Muscle layer of colon (tissue), 2 donors: ENCODE results near the gene PCDHGB6.
A peak's percentile ranks its signal among the peaks of the same experiment; 100 is the strongest.
"Not testable (repeated sequence)": the region's sequence is repeated elsewhere in the genome, so short reads cannot be mapped to it uniquely, and the experiment has no call there.

Experiments
- H3K27ac ChIP-seq: one replicate; pipeline ENCODE4 v1.7.0; 2013; ENCODE audit warnings: low read depth, mild to moderate bottlenecking, low read length, moderate library complexity
- H3K27me3 ChIP-seq, 2 donors: one replicate each; pipeline ENCODE4 v1.7.0; 2013; ENCODE audit warnings: low read length in 2 of 2, mild to moderate bottlenecking in 2 of 2; ENCODE audit not compliant: insufficient read depth in 2 of 2, control insufficient read depth in 1 of 2
- H3K36me3 ChIP-seq: one replicate; pipeline ENCODE4 v1.7.0; 2013; ENCODE audit warnings: mild to moderate bottlenecking, low read length; ENCODE audit not compliant: insufficient read depth
- H3K4me1 ChIP-seq: one replicate; pipeline ENCODE4 v1.7.0; 2013; ENCODE audit warnings: mild to moderate bottlenecking, low read length; ENCODE audit not compliant: insufficient read depth
- H3K4me3 ChIP-seq, 2 donors: one replicate each; pipeline ENCODE4 v1.7.0; 2013; ENCODE audit warnings: low read length in 2 of 2, low read depth in 1 of 2, mild to moderate bottlenecking in 1 of 2, moderate library complexity in 1 of 2
- H3K9ac ChIP-seq: one replicate; pipeline ENCODE4 v1.7.0; 2013; ENCODE audit warnings: low read length
- H3K9me3 ChIP-seq: one replicate; pipeline ENCODE4 v1.7.0; 2013; ENCODE audit warnings: mild to moderate bottlenecking, low read length
- donor health status: abdominal sarcoma.
- donor health status: Adenocarcinoma of cecum.

Gene PCDHGB6

DNA sequence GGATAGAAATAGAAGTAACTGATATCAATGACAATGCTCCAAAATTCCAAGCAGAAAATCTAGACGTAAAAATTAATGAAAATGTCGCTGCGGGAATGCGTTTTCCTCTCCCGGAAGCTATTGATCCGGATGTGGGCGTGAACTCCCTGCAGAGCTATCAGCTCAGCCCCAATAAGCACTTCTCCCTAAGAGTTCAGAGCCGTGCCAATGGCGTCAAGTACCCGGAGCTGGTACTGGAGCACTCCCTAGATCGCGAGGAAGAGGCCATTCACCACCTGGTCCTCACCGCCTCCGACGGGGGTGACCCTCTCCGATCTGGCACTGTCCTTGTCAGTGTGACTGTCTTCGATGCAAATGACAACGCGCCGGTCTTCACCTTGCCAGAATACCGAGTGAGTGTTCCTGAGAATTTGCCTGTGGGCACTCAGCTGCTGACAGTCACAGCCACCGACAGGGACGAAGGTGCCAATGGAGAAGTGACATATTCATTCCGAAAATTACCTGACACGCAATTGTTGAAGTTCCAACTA, 5.8 kb downstream of the PCDHGB6 start:
- Histone ChIP-seq H3K27ac (no peak overlapping the region), H3K4me3 (peak overlapping the region in 1 of 2 donors; percentile 51), H3K27me3 (no peaks in the 10 kb centered on the region), H3K9me3 (peaks cover 73% of the 10 kb centered on the region), H3K36me3 (no peaks in the 10 kb centered on the region), H3K4me1 (no peaks in the 10 kb centered on the region), H3K9ac (no peak overlapping the region)

DNA sequence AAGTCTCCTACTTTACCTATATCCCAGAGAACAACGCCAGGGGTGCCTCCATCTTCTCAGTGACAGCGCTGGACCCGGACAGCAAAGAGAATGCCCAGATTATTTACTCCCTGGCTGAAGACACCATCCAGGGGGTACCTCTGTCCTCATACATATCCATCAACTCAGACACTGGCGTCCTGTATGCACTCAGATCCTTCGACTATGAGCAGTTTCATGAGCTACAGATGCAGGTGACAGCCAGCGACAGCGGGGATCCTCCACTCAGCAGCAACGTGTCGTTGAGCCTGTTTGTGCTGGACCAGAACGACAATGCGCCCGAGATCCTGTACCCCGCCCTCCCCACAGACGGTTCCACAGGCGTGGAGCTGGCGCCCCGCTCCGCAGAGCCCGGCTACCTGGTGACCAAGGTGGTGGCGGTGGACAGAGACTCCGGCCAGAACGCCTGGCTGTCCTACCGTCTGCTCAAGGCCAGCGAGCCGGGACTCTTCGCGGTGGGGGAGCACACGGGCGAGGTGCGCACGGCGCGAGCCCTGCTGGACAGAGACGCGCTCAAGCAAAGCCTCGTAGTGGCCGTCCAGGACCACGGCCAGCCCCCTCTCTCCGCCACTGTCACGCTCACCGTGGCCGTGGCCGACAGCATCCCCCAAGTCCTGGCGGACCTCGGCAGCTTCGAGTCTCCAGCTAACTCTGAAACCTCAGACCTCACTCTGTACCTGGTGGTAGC, 6.9 kb downstream of the PCDHGB6 start:
- H3K36me3 ChIP-seq, H3K4me1 ChIP-seq, H3K27me3 ChIP-seq, H3K4me3 ChIP-seq, H3K27ac ChIP-seq, H3K9ac ChIP-seq: not testable (repeated sequence)
- H3K9me3 ChIP-seq, result peaks cover 73% of the 10 kb centered on the region

DNA sequence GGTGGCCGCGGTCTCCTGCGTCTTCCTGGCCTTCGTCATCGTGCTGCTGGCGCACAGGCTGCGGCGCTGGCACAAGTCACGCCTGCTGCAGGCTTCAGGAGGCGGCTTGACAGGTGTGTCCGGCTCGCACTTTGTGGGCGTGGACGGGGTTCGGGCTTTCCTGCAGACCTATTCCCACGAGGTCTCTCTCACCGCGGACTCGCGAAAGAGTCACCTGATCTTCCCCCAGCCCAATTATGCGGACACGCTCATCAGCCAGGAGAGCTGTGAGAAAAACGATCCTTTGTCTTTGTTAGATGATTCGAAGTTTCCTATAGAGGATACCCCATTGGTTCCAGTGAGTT, 7.4 kb downstream of the PCDHGB6 start:
- peaks cover 73% of the 10 kb centered on the region for H3K9me3 ChIP-seq

DNA sequence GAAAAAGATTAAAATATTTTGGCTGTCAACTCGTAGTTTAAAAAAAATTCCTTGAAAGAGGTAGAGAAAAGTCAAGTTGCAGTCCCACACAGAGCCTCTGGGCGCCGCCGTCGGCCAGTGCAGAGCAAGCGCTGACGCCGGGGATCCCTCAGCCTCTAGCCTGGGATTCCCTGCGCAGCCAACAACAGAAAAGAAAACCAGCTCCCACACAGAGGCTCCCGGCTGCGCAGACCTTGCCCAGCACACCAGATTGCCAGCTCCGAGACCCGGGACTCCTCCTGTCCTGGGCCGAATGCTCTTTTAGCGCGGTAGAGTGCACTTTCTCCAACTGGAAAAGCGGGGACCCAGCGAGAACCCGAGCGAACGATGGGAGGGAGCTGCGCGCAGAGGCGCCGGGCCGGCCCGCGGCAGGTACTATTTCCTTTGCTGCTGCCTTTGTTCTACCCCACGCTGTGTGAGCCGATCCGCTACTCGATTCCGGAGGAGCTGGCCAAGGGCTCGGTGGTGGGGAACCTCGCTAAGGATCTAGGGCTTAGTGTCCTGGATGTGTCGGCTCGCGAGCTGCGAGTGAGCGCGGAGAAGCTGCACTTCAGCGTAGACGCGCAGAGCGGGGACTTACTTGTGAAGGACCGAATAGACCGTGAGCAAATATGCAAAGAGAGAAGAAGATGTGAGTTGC, 9.8 kb downstream of the PCDHGB6 start, which contains the start of gene PCDHGB7:
PCDHGB7 (plus strand) TSS at position 184 of the 679 bp plus-strand sequence; CDS start at position 367, 183 bp downstream.
- H3K27ac ChIP-seq, H3K36me3 ChIP-seq, H3K4me1 ChIP-seq, H3K27me3 ChIP-seq, H3K9ac ChIP-seq: not testable (repeated sequence)
- peaks cover 74% of the 10 kb centered on the region for H3K9me3 ChIP-seq
- peak within 1 kb of the TSS; percentile 39 to 47 for H3K4me3 ChIP-seq

More for the DNA sequence above, 7.4 kb downstream of the PCDHGB6 start:
- not testable (repeated sequence) for H3K4me1 ChIP-seq, H3K9ac ChIP-seq, H3K4me3 ChIP-seq, H3K36me3 ChIP-seq, H3K27me3 ChIP-seq, H3K27ac ChIP-seq

DNA sequence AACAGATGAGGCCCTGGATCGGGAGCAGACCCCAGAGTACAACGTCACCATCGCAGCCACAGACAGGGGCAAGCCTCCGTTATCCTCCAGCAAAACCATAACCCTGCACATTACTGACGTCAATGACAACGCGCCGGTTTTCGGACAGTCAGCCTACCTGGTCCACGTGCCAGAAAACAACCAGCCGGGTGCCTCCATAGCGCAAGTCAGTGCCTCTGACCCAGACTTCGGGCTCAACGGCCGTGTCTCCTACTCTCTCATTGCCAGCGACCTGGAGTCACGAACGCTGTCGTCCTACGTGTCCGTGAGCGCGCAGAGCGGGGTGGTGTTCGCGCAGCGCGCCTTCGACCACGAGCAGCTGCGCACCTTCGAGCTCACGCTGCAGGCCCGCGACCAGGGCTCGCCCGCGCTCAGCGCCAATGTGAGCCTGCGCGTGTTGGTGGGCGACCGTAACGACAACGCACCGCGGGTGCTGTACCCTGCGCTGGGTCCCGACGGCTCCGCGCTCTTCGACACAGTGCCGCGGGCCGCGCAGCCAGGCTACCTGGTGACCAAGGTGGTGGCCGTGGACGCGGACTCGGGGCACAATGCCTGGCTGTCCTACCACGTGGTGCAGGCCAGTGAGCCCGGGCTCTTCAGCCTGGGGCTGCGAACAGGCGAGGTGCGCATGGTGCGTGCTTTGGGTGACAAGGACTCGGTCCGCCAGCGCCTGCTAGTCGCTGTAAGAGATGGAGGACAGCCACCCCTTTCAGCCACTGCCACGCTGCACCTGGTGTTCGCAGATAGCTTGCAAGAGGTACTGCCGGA, 11.5 kb downstream of the PCDHGB6 start:
- Histone ChIP-seq H3K4me3 (peak overlapping the region in 1 of 2 donors; percentile 39), H3K27me3 (no peaks in the 10 kb centered on the region), H3K9ac (no peak overlapping the region), H3K27ac (no peak overlapping the region), H3K36me3 (no peaks in the 10 kb centered on the region), H3K9me3 (peaks cover 69% of the 10 kb centered on the region), H3K4me1 (no peaks in the 10 kb centered on the region)

DNA sequence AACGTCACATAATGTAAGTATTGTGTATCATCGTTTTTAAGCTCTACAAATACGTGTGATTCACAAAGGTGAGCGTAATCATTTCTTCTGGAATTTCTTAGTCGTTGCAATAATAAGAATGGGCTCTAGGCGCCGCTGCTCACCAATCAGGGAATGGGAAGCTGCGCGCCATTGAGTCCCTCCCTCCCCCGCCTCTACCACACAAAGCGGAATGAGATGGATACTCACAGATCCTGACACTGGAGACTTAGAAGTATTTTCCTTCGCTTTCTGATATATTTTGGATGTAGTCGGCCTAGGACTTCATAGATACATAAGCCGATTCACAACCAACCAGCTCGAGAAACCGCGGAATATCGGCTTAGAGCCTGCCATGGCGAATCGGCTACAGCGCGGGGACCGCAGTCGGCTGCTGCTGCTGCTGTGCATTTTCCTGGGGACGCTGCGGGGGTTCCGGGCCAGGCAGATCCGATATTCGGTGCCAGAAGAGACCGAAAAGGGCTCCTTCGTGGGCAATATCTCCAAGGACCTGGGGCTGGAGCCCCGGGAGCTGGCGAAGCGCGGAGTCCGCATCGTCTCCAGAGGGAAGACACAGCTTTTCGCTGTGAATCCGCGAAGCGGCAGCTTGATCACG, 13.2 kb downstream of the PCDHGB6 start, which contains the start of gene PCDHGA11:
PCDHGA11 (plus strand) TSS at position 197 of the 634 bp plus-strand sequence; CDS start at position 374, 177 bp downstream.
- H3K9me3 ChIP-seq, result peaks cover 73% of the 10 kb centered on the region
- no peak within 1 kb of the TSS for H3K27ac ChIP-seq
- H3K27me3 ChIP-seq, result no peaks in the 10 kb centered on the region
- H3K4me1 ChIP-seq, result no peaks in the 10 kb centered on the region
- H3K4me3 ChIP-seq, result peak within 1 kb of the TSS in 1 of 2 donors; percentile 51
- no peaks in the 10 kb centered on the region for H3K36me3 ChIP-seq
- H3K9ac ChIP-seq, result no peak within 1 kb of the TSS

DNA sequence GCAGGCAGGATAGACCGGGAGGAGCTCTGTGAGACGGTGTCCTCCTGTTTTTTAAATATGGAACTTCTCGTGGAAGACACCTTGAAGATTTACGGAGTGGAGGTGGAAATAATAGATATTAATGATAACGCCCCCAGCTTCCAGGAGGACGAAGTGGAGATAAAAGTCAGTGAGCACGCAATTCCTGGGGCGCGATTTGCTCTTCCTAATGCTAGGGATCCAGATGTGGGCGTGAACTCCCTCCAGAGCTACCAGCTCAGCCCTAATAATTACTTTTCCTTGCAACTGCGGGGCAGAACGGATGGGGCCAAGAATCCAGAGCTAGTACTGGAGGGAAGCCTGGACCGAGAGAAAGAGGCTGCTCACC, 13.7 kb downstream of the PCDHGB6 start:
- H3K9me3 ChIP-seq, result peaks cover 74% of the 10 kb centered on the region

DNA sequence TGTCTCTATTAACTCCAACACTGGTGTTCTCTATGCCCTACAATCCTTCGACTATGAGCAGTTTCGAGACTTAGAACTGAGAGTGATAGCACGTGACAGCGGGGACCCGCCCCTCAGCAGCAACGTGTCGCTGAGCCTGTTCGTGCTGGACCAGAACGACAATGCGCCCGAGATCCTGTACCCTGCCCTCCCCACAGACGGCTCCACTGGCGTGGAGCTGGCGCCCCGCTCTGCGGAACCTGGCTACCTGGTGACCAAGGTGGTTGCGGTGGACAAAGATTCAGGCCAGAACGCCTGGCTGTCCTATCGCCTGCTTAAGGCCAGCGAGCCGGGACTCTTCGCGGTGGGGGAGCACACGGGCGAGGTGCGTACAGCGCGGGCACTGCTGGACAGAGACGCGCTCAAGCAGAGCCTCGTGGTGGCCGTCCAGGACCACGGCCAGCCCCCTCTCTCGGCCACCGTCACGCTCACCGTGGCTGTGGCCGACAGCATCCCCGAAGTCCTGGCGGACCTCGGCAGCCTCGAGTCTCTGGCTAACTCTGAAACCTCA, 15.0 kb downstream of the PCDHGB6 start:
- Histone ChIP-seq H3K9me3 (peaks cover 81% of the 10 kb centered on the region), H3K9ac (no peak overlapping the region), H3K27me3 (no peaks in the 10 kb centered on the region), H3K4me3 (peak overlapping the region; percentile 14 to 28), H3K27ac (no peak overlapping the region), H3K36me3 (no peaks in the 10 kb centered on the region), H3K4me1 (no peaks in the 10 kb centered on the region)

More for the DNA sequence above, 13.7 kb downstream of the PCDHGB6 start:
- H3K4me1 ChIP-seq, result no peaks in the 10 kb centered on the region
- H3K27ac ChIP-seq, result no peak overlapping the region
- no peak overlapping the region for H3K9ac ChIP-seq
- H3K27me3 ChIP-seq, result no peaks in the 10 kb centered on the region
- no peaks in the 10 kb centered on the region for H3K36me3 ChIP-seq
- peak overlapping the region in 1 of 2 donors; percentile 51 for H3K4me3 ChIP-seq

DNA sequence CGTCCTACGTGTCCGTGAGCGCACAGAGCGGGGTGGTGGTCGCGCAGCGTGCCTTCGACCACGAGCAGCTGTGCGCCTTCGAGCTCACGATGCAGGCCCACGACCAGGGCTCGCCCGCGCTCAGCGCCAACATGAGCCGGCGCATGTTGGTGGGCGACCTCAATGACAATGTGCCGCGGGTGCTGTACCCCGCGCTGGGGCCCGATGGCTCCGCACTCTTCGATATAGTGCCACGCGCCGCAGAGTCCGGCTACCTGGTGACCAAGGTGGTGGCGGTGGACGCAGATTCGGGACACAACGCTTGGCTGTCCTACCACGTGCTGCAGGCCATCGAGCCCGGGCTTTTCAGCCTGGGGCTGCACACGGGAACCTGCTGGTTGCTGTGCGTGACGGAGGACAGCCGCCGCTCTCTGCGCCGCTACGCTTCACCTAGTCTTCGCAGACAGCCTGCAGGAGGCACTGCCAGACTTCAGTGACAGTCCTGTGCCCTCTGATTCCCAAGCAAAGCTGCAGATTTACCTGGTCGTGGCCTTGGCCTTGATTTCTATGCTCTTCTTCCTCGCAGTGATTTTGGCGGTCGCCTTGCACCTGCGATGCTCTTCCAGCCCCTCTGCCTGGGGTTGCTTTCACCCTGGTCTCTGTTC, 20.1 kb downstream of the PCDHGB6 start:
- no peaks in the 10 kb centered on the region for H3K27me3 ChIP-seq
- no peaks in the 10 kb centered on the region for H3K36me3 ChIP-seq
- H3K9ac ChIP-seq, result no peak overlapping the region
- no peak overlapping the region for H3K27ac ChIP-seq
- no peaks in the 10 kb centered on the region for H3K4me1 ChIP-seq
- H3K4me3 ChIP-seq, result peak overlapping the region; percentile 3 to 32
- peaks cover 65% of the 10 kb centered on the region for H3K9me3 ChIP-seq

DNA sequence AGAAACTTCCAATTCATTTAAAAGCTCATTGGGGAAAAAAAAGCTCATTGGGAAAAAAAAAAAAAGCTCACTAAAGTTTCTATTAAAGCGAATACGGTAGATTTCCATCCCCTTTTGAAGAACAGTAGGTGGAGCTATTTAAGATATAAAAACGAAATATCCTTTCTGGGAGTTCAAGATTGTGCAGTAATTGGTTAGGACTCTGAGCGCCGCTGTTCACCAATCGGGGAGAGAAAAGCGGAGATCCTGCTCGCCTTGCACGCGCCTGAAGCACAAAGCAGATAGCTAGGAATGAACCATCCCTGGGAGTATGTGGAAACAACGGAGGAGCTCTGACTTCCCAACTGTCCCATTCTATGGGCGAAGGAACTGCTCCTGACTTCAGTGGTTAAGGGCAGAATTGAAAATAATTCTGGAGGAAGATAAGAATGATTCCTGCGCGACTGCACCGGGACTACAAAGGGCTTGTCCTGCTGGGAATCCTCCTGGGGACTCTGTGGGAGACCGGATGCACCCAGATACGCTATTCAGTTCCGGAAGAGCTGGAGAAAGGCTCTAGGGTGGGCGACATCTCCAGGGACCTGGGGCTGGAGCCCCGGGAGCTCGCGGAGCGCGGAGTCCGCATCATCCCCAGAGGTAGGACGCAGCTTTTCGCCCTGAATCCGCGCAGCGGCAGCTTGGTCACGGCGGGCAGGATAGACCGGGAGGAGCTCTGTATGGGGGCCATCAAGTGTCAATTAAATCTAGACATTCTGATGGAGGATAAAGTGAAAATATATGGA, 22.7 kb downstream of the PCDHGB6 start, which contains the start of gene PCDHGA12:
PCDHGA12 (plus strand) TSS at position 176 of the 782 bp plus-strand sequence; CDS start at position 429, 253 bp downstream.
- no peak within 1 kb of the TSS for H3K27ac ChIP-seq

More for the DNA sequence above, 22.7 kb downstream of the PCDHGB6 start, which contains the start of gene PCDHGA12:
- Histone ChIP-seq H3K9ac (no peak within 1 kb of the TSS), H3K4me1 (no peaks in the 10 kb centered on the region), H3K27me3 (no peaks in the 10 kb centered on the region), H3K36me3 (no peaks in the 10 kb centered on the region), H3K4me3 (peak within 1 kb of the TSS in 1 of 2 donors; percentile 51), H3K9me3 (peaks cover 68% of the 10 kb centered on the region)
